ENCODE data around the gene C1QTNF5. TPM values are rescaled to one million over a fixed set of nuclear protein-coding genes. Genes with fewer than 3 reads are reported as not detected.

The C1QTNF5 gene
- total RNA-seq, 1 experiment from 2014 or later = not detected

DNA sequence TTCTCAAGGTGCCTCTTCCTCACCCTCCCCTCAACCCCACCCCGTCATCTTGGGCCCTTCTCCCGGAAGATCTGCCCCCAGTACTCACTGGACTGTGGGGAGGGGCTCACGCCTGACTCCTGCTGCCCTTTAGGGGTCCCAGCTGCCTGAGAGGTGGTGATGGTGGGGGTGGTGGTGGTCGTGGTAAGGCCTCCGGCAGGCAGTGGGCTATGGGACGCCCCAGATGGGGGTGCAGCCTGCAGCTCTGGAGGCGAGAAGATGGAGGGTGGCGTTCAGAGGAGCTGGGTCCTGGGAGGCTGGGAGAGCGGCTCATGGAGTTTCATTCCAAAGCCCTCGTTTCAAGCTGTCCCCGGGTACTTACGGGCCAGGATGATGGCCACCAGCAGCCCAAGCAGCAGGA, 5.0 kb upstream of the C1QTNF5 start:
- ChIA-PET POLR2A (no interaction called here), CTCF (no interaction called here)
- intact Hi-C loops (cut with micrococcal nuclease; ENCODE audit: unreplicated experiment) = no loop called here

DNA sequence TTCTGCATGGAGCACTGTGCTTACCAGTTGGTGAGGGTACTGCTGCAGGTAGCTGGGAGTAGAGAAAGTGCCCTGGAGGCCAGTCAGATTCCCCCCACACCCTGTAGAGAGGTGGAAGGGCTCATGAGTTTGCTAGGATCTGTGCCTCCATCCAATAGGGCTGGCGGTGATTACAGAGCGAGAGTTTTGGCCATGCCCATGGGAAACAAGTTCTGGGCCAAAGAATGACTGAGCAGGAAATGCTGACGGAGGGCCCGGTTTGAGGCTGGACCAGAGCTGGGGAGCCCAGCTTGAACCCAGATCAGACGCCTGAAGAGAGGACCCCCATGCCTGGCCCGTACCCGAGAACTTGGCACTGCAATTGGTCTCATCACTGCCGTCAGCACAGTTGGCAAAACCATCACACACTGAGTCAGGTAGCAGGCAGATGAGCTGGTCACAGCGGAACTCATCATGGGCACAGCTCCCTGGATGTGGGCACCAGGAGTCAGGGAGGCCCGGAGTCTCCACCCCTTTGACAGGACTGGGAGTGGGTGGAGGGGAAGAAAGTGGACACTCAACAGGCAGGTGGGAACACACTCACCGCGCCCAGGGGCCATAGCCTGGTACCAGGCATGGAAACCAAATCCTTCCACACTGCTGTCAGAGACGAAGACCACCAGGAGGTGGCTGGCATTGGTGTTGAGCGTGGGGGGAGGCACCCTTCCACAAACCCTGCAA, 3.8 kb upstream of the C1QTNF5 start:
- DNase-seq (ENCODE audit: low read depth, low spot score) (no peak), ATAC-seq (no peak)
- Histone ChIP-seq H3K4me1 (ENCODE audit: control insufficient read depth, insufficient read depth, low read length) (no peaks in the 10 kb centered on the region; the same call in 1 of the 2 replicates), H3K27ac (ENCODE audit: low read length) (no peak overlapping the region), H3K4me3 (ENCODE audit: low read depth in 2 of 2, low read length in 2 of 2) (no peak overlapping the region), H3K9me3 (ENCODE audit: control insufficient read depth, insufficient read depth, low read depth, low read length) (no peaks in the 10 kb centered on the region), H3K36me3 (ENCODE audit: control insufficient read depth, insufficient read depth, low read length) (no peaks in the 10 kb centered on the region), H3K27me3 (ENCODE audit: control insufficient read depth, insufficient read depth, low read length) (no peaks in the 10 kb centered on the region)
- ChIA-PET POLR2A (no interaction called here), CTCF (interaction anchor here (0.6 to 1.4 kb wide), 3 partner anchors 29 to 300 kb away, joined by 3 read pairs; no protein-coding TSS in a partner anchor)
- TF ChIP-seq REST (IDR thresholded peaks at IDR 0.05; ENCODE audit: insufficient read depth in 1 of 2, low read depth in 2 of 2, low read length in 1 of 2) = no peak
- no peak for TF ChIP-seq POLR2AphosphoS5 (IDR thresholded peaks at IDR 0.05; ENCODE audit: low read depth, low read length)
- no peak for TF ChIP-seq TCF7L2 (IDR thresholded peaks at IDR 0.05; ENCODE audit: low read depth, low read length)
- no peak for TF ChIP-seq SIN3A (IDR thresholded peaks at IDR 0.05; ENCODE audit: borderline replicate concordance, insufficient read depth, low read depth, low read length)
- TF ChIP-seq, protein P1, sequence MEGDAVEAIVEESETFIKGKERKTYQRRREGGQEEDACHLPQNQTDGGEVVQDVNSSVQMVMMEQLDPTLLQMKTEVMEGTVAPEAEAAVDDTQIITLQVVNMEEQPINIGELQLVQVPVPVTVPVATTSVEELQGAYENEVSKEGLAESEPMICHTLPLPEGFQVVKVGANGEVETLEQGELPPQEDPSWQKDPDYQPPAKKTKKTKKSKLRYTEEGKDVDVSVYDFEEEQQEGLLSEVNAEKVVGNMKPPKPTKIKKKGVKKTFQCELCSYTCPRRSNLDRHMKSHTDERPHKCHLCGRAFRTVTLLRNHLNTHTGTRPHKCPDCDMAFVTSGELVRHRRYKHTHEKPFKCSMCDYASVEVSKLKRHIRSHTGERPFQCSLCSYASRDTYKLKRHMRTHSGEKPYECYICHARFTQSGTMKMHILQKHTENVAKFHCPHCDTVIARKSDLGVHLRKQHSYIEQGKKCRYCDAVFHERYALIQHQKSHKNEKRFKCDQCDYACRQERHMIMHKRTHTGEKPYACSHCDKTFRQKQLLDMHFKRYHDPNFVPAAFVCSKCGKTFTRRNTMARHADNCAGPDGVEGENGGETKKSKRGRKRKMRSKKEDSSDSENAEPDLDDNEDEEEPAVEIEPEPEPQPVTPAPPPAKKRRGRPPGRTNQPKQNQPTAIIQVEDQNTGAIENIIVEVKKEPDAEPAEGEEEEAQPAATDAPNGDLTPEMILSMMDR (IDR thresholded peaks at IDR 0.05) = no peak
- in situ Hi-C loops (cut with HindIII; ENCODE audit: low pct_unique_long_range_greater_than_20kb, low sequenced_read_pairs) = no loop called here
- intact Hi-C loops (cut with micrococcal nuclease; ENCODE audit: unreplicated experiment) = no loop called here
- no TSS peak for BruUV-seq (replicated peaks)

More for the DNA sequence above, 5.0 kb upstream of the C1QTNF5 start:
- Histone ChIP-seq H3K9me3 (ENCODE audit: control insufficient read depth, insufficient read depth, low read depth, low read length) (no peaks in the 10 kb centered on the region), H3K4me3 (ENCODE audit: low read depth in 2 of 2, low read length in 2 of 2) (no peak overlapping the region), H3K36me3 (ENCODE audit: control insufficient read depth, insufficient read depth, low read length) (no peaks in the 10 kb centered on the region), H3K27ac (ENCODE audit: low read length) (no peak overlapping the region), H3K4me1 (ENCODE audit: control insufficient read depth, insufficient read depth, low read length) (no peaks in the 10 kb centered on the region), H3K27me3 (ENCODE audit: control insufficient read depth, insufficient read depth, low read length) (no peaks in the 10 kb centered on the region)
- ATAC-seq (no peak), DNase-seq (ENCODE audit: low read depth, low spot score) (no peak)
- in situ Hi-C loops (cut with HindIII; ENCODE audit: low pct_unique_long_range_greater_than_20kb, low sequenced_read_pairs) = no loop called here
- TF ChIP-seq, protein P1 (IDR thresholded peaks at IDR 0.05) = no peak
- TF ChIP-seq POLR2AphosphoS5 (IDR thresholded peaks at IDR 0.05; ENCODE audit: low read depth, low read length) (no peak), REST (IDR thresholded peaks at IDR 0.05; ENCODE audit: insufficient read depth in 1 of 2, low read depth in 2 of 2, low read length in 1 of 2) (no peak), TCF7L2 (IDR thresholded peaks at IDR 0.05; ENCODE audit: low read depth, low read length) (no peak), SIN3A (IDR thresholded peaks at IDR 0.05; ENCODE audit: borderline replicate concordance, insufficient read depth, low read depth, low read length) (no peak)
- BruUV-seq (replicated peaks) = no TSS peak
